ENCODE measurements around the gene FLT4. TPM values are rescaled to one million over a fixed set of nuclear protein-coding genes. Genes with fewer than 3 reads are reported as not detected.

The FLT4 gene
- polyA plus RNA-seq, 1 donor = 10.2 TPM

GRCh38 chr5:180642181-180642775 is 7.1 kb downstream of the FLT4 start:
- no peak overlapping the region for H3K27ac ChIP-seq (ENCODE audit: low read length)

GRCh38 chr5:180641566-180641900 is 7.9 kb downstream of the FLT4 start:
- H3K27ac ChIP-seq (ENCODE audit: low read length) = no peak overlapping the region
- peaks cover 13% of the 10 kb centered on the region for H3K27me3 ChIP-seq (ENCODE audit: control insufficient read depth, insufficient read depth, low read length)
- no CpG with 5 or more reads among the region's 6 CpGs for WGBS (ENCODE audit: insufficient coverage, low lambda C conversion rate)
- no peaks in the 10 kb centered on the region for H3K4me1 ChIP-seq (ENCODE audit: control insufficient read depth, insufficient read depth, low read length)
- H3K36me3 ChIP-seq (ENCODE audit: control insufficient read depth, insufficient read depth, low read length) = no peaks in the 10 kb centered on the region
- H3K9me3 ChIP-seq (ENCODE audit: control insufficient read depth, low read depth, low read length) = no peaks in the 10 kb centered on the region
- no peak for DNase-seq
- H3K4me3 ChIP-seq (ENCODE audit: low read length) = no peak overlapping the region

More at GRCh38 chr5:180642181-180642775, 7.1 kb downstream of the FLT4 start:
- Histone ChIP-seq H3K9me3 (ENCODE audit: control insufficient read depth, low read depth, low read length) (no peaks in the 10 kb centered on the region), H3K36me3 (ENCODE audit: control insufficient read depth, insufficient read depth, low read length) (no peaks in the 10 kb centered on the region), H3K4me1 (ENCODE audit: control insufficient read depth, insufficient read depth, low read length) (no peaks in the 10 kb centered on the region), H3K27me3 (ENCODE audit: control insufficient read depth, insufficient read depth, low read length) (peaks cover 21% of the 10 kb centered on the region), H3K4me3 (ENCODE audit: low read length) (no peak overlapping the region)
- DNase-seq = no peak
- no CpG with 5 or more reads among the region's 16 CpGs for WGBS (ENCODE audit: insufficient coverage, low lambda C conversion rate)

- DNase-seq = no peak
- no peak overlapping the region for H3K27ac ChIP-seq (ENCODE audit: low read length)
Observed at GRCh38 chr5:180640861-180641565, 8.4 kb downstream of the FLT4 start.

DNA sequence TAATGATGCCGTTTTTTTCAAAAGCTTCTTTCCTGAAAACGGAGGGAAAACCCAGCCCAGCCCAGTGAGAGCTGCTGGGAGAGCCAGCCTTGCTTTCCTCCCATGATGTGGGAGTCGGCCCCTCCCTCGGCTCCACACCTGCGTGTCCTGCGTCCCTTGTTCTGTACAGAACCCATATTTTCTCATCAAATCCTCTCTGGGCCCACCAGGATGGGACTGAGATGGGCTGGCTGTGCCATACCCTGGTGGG is 8.9 kb downstream of the FLT4 start:
- H3K27me3 ChIP-seq (ENCODE audit: control insufficient read depth, insufficient read depth, low read length) = peaks cover 5% of the 10 kb centered on the region
- H3K9me3 ChIP-seq (ENCODE audit: control insufficient read depth, low read depth, low read length) = no peaks in the 10 kb centered on the region
- WGBS (ENCODE audit: insufficient coverage, low lambda C conversion rate) = 80% methylated on average over 1 of the region's 6 CpGs
- H3K27ac ChIP-seq (ENCODE audit: low read length) = no peak overlapping the region
- no peaks in the 10 kb centered on the region for H3K4me1 ChIP-seq (ENCODE audit: control insufficient read depth, insufficient read depth, low read length)
- no peaks in the 10 kb centered on the region for H3K36me3 ChIP-seq (ENCODE audit: control insufficient read depth, insufficient read depth, low read length)
- no peak overlapping the region for H3K4me3 ChIP-seq (ENCODE audit: low read length)
- no peak for DNase-seq

More at GRCh38 chr5:180640861-180641565, 8.4 kb downstream of the FLT4 start:
- WGBS (ENCODE audit: insufficient coverage, low lambda C conversion rate) = no CpG with 5 or more reads among the region's 19 CpGs
- Histone ChIP-seq H3K36me3 (ENCODE audit: control insufficient read depth, insufficient read depth, low read length) (no peaks in the 10 kb centered on the region), H3K4me3 (ENCODE audit: low read length) (no peak overlapping the region), H3K9me3 (ENCODE audit: control insufficient read depth, low read depth, low read length) (no peaks in the 10 kb centered on the region), H3K4me1 (ENCODE audit: control insufficient read depth, insufficient read depth, low read length) (no peaks in the 10 kb centered on the region), H3K27me3 (ENCODE audit: control insufficient read depth, insufficient read depth, low read length) (peaks cover 8% of the 10 kb centered on the region)

DNA sequence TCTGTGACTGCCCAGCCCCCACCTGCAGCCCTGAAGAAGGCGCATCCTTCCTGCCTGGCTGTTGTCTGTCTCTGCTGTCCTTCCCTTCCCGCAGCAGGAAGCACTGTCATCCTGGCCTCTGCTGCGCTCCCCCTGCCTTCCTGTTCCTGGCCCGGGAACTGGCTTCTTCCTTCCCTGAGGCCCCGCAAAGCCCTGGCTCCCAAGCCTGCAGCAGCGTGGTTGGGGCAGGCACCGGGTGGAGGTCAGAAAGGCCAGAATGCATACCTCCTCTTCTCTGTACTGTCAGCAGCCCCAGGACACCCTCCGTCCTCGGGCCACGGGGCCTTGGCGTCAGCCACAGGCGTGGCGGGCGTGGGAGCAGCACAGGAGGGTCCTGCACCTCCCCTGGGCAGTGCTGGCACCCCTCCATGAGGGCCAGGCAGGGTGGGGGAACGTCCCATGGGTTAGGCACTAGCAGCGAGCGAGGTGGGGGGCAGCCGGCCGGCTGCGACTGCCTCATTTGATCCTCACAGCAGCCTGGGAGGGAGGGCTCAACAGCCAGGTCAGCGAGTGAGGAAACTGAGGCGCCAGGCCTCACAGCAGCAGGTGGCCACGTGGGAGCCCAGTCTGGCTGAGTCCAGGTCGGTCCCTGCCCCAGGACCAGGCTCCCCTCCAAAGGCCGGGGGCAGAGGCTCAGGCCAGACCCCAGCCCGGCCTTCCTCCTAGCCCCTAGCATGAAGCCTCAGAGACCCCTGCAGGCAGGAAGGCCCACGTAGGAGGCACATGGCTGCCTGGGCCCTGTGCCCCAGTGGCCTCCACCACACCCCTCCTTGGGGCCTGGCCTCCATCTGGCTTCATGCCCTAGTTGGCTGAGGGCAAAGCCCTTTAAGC is 9.4 kb downstream of the FLT4 start:
- Histone ChIP-seq H3K4me3 (ENCODE audit: low read length) (no peak overlapping the region), H3K27me3 (ENCODE audit: control insufficient read depth, insufficient read depth, low read length) (peaks cover 1% of the 10 kb centered on the region), H3K4me1 (ENCODE audit: control insufficient read depth, insufficient read depth, low read length) (no peaks in the 10 kb centered on the region), H3K9me3 (ENCODE audit: control insufficient read depth, low read depth, low read length) (no peaks in the 10 kb centered on the region), H3K27ac (ENCODE audit: low read length) (no peak overlapping the region), H3K36me3 (ENCODE audit: control insufficient read depth, insufficient read depth, low read length) (no peaks in the 10 kb centered on the region)
- no CpG with 5 or more reads among the region's 27 CpGs for WGBS (ENCODE audit: insufficient coverage, low lambda C conversion rate)
- DNase-seq = no peak

- H3K27ac ChIP-seq (ENCODE audit: low read length) = no peak overlapping the region
- 63% methylated on average over 3 of the region's 3 CpGs for WGBS (ENCODE audit: insufficient coverage, low lambda C conversion rate)
- H3K36me3 ChIP-seq (ENCODE audit: control insufficient read depth, insufficient read depth, low read length) = no peaks in the 10 kb centered on the region
- no peaks in the 10 kb centered on the region for H3K9me3 ChIP-seq (ENCODE audit: control insufficient read depth, low read depth, low read length)
- no peak overlapping the region for H3K4me3 ChIP-seq (ENCODE audit: low read length)
- no peak for DNase-seq
- no peaks in the 10 kb centered on the region for H3K4me1 ChIP-seq (ENCODE audit: control insufficient read depth, insufficient read depth, low read length)
- no peaks in the 10 kb centered on the region for H3K27me3 ChIP-seq (ENCODE audit: control insufficient read depth, insufficient read depth, low read length)
Observed at GRCh38 chr5:180639287-180639686, 10.1 kb downstream of the FLT4 start.

DNA sequence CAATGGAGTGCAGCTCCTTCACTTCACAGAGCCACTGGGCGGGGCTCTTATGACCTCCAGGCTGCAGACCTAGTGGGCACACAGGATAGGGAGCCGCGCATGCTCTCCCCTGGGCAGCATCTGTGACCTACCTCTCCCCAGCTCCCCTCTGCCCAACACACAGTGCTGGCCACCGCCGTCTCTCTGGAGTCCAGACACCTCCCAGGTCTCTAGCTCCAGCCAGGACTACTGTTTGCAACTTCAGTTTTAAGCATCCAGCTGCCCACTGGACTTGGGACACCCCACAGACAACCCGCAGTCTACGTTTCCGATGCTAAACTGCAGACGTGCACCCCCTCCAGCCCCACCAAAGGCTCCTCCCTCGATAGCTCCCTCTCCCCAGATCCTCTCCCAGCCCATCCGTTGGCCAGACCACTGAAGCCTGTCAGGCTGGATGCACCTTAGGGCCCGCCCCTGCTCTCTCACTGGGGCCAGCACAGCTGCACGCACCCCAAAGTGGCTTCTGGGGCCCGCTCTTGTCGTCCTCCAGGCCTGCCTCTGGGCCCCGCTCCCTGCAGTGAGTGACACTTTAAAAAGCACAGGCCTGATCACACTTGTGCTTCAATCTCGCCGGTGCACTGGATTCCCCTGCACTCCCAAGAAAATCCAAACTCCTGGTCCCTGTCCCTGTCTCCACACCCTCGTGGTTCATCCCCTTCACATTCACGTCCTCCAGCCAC is 11.3 kb downstream of the FLT4 start:
- H3K9me3 ChIP-seq (ENCODE audit: control insufficient read depth, low read depth, low read length) = no peaks in the 10 kb centered on the region
- no peaks in the 10 kb centered on the region for H3K27me3 ChIP-seq (ENCODE audit: control insufficient read depth, insufficient read depth, low read length)
- H3K4me1 ChIP-seq (ENCODE audit: control insufficient read depth, insufficient read depth, low read length) = no peaks in the 10 kb centered on the region
- H3K36me3 ChIP-seq (ENCODE audit: control insufficient read depth, insufficient read depth, low read length) = no peaks in the 10 kb centered on the region
- no CpG with 5 or more reads among the region's 20 CpGs for WGBS (ENCODE audit: insufficient coverage, low lambda C conversion rate)
- H3K27ac ChIP-seq (ENCODE audit: low read length) = no peak overlapping the region
- H3K4me3 ChIP-seq (ENCODE audit: low read length) = no peak overlapping the region
- DNase-seq = no peak

GRCh38 chr5:180636403-180637075 is 12.9 kb downstream of the FLT4 start:
- no peak overlapping the region for H3K27ac ChIP-seq (ENCODE audit: low read length)
- H3K4me3 ChIP-seq (ENCODE audit: low read length) = no peak overlapping the region
- no peaks in the 10 kb centered on the region for H3K27me3 ChIP-seq (ENCODE audit: control insufficient read depth, insufficient read depth, low read length)
- no peaks in the 10 kb centered on the region for H3K36me3 ChIP-seq (ENCODE audit: control insufficient read depth, insufficient read depth, low read length)
- H3K9me3 ChIP-seq (ENCODE audit: control insufficient read depth, low read depth, low read length) = no peaks in the 10 kb centered on the region
- WGBS (ENCODE audit: insufficient coverage, low lambda C conversion rate) = no CpG with 5 or more reads among the region's 18 CpGs
- DNase-seq = no peak
- no peaks in the 10 kb centered on the region for H3K4me1 ChIP-seq (ENCODE audit: control insufficient read depth, insufficient read depth, low read length)

DNA sequence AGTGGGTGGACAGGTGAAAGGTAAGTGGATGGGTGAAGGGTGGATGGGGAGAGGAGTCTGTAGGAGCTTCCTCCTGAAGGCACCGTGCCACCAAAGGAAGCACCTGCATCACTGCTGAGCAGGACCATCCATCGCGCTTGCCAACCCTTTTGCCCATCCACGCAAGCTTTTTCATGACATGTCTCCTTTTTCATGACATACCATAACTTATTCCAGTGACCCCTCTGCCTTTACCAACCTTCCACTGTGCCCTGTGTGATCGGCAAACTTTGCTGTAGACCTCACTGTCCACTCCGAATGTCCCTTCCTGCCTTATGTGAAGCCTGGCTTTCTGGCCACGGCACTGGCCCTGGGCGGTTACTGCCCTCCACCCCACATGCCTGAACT is 13.4 kb downstream of the FLT4 start:
- WGBS (ENCODE audit: insufficient coverage, low lambda C conversion rate) = 90% methylated on average over 4 of the region's 8 CpGs
- Histone ChIP-seq H3K4me1 (ENCODE audit: control insufficient read depth, insufficient read depth, low read length) (no peaks in the 10 kb centered on the region), H3K27ac (ENCODE audit: low read length) (no peak overlapping the region), H3K27me3 (ENCODE audit: control insufficient read depth, insufficient read depth, low read length) (no peaks in the 10 kb centered on the region), H3K36me3 (ENCODE audit: control insufficient read depth, insufficient read depth, low read length) (no peaks in the 10 kb centered on the region), H3K9me3 (ENCODE audit: control insufficient read depth, low read depth, low read length) (no peaks in the 10 kb centered on the region), H3K4me3 (ENCODE audit: low read length) (no peak overlapping the region)
- DNase-seq = no peak
